CD14-positive monocyte (primary cell): ENCODE results near the gene DENND2C. TPM values are rescaled to one million over a fixed set of nuclear protein-coding genes. Genes with fewer than 3 reads are reported as not detected.

Experiments
- DNase-seq, 3 donors: peaks; one replicate each; pipeline ENCODE4 v3.0.0-alpha.2; 2011 to 2022
- H2AFZ ChIP-seq: 2 replicates; pipeline ENCODE4 v1.6.0; 2012; ENCODE audit warnings: mild to moderate bottlenecking, low read depth, low read length, inconsistent platforms; ENCODE audit not compliant: insufficient read depth, poor library complexity, severe bottlenecking
- H3K27ac ChIP-seq, 2 donors: 1 replicate in 1 of 2; 2 replicates in 1 of 2; pipeline ENCODE4 v1.5.1; 2012 to 2013; ENCODE audit warnings: low read length in 2 of 2, control low read depth in 1 of 2, inconsistent platforms in 1 of 2, low read depth in 1 of 2, mild to moderate bottlenecking in 1 of 2
- H3K27me3 ChIP-seq, 2 donors: one replicate each; pipeline versions ENCODE4 v1.6.0 to v1.6.1; 2011 to 2013; ENCODE audit warnings: low read length in 2 of 2; ENCODE audit not compliant: control insufficient read depth in 2 of 2, insufficient read depth in 2 of 2
- H3K36me3 ChIP-seq, 2 donors: replicated peaks in 1 of 2; 1 replicate in 1 of 2; 2 replicates in 1 of 2; pipeline versions ENCODE4 v1.5.1 to v1.6.1; 2012 to 2013; ENCODE audit warnings: low read length in 2 of 2, control low read depth in 1 of 2, inconsistent platforms in 1 of 2, mild to moderate bottlenecking in 1 of 2; ENCODE audit not compliant: insufficient read depth in 2 of 2, control insufficient read depth in 1 of 2
- H3K4me1 ChIP-seq, 2 donors: 1 replicate in 1 of 2; 2 replicates in 1 of 2; pipeline versions ENCODE4 v1.5.1 to v1.6.1; 2012 to 2013; ENCODE audit warnings: low read length in 2 of 2, control low read depth in 1 of 2, inconsistent platforms in 1 of 2, mild to moderate bottlenecking in 1 of 2, moderate library complexity in 1 of 2; ENCODE audit not compliant: insufficient read depth in 2 of 2, control insufficient read depth in 1 of 2
- H3K4me2 ChIP-seq: replicated peaks from 2 replicates; pipeline ENCODE3; 2012; ENCODE audit warnings: low read length, moderate library complexity, mild to moderate bottlenecking; ENCODE audit not compliant: poor library complexity, severe bottlenecking; ENCODE audit errors: extremely low read depth
- H3K4me3 ChIP-seq, 3 experiments: fragments of 200-600 bp in 1 of 3; sonication (generic) in 1 of 3; replicated peaks in 1 of 3; 1 replicate in 2 of 3; 2 replicates in 1 of 3; pipeline ENCODE4 v1.5.1; 2011 to 2013; ENCODE audit warnings: low read length in 3 of 3, mild to moderate bottlenecking in 3 of 3, control low read depth in 2 of 3, low read depth in 2 of 3, inconsistent platforms in 1 of 3, moderate library complexity in 1 of 3
- H3K79me2 ChIP-seq: 2 replicates; pipeline ENCODE4 v1.6.0; 2012; ENCODE audit warnings: mild to moderate bottlenecking, control low read depth, inconsistent platforms, low read length, moderate library complexity; ENCODE audit not compliant: insufficient read depth
- H3K9ac ChIP-seq: 2 replicates; pipeline ENCODE4 v1.6.0; 2017; ENCODE audit warnings: low read length, mild to moderate bottlenecking; ENCODE audit not compliant: insufficient read depth, poor library complexity, severe bottlenecking
- H3K9me3 ChIP-seq, 2 donors: replicated peaks in 1 of 2; 1 replicate in 1 of 2; 2 replicates in 1 of 2; pipeline versions ENCODE4 v1.5.1 to v1.6.1; 2012 to 2013; ENCODE audit warnings: low read length in 2 of 2, control low read depth in 1 of 2; ENCODE audit not compliant: control insufficient read depth in 1 of 2, insufficient read depth in 1 of 2
- H4K20me1 ChIP-seq: 2 replicates; pipeline ENCODE4 v1.6.0; 2012; ENCODE audit warnings: mild to moderate bottlenecking, low read length, control low read depth, moderate library complexity; ENCODE audit not compliant: insufficient read depth
- H3K27ac Mint-ChIP-seq, 7 donors: one replicate each; pipeline ENCODE4 v1.8.0; 2020; ENCODE audit warnings: mild to moderate bottlenecking in 7 of 7, mixed read lengths in 7 of 7, moderate library complexity in 6 of 7, inconsistent platforms in 2 of 7
- H3K27me3 Mint-ChIP-seq, 3 donors: one replicate each; pipeline ENCODE4 v1.8.0; 2021 to 2022; ENCODE audit warnings: low read depth in 3 of 3, mild to moderate bottlenecking in 3 of 3, mixed read lengths in 3 of 3, moderate library complexity in 3 of 3, inconsistent platforms in 1 of 3
- H3K36me3 Mint-ChIP-seq, 2 donors: one replicate each; pipeline ENCODE4 v1.8.0; 2020; ENCODE audit warnings: mixed read lengths in 2 of 2, inconsistent platforms in 1 of 2, mild to moderate bottlenecking in 1 of 2
- H3K4me1 Mint-ChIP-seq: one replicate; pipeline ENCODE4 v1.8.0; 2020; ENCODE audit warnings: mild to moderate bottlenecking, mixed read lengths
- H3K4me3 Mint-ChIP-seq, 2 donors: one replicate each; pipeline ENCODE4 v1.8.0; 2020; ENCODE audit warnings: mild to moderate bottlenecking in 2 of 2, mixed read lengths in 2 of 2, moderate library complexity in 1 of 2
- H3K9me3 Mint-ChIP-seq, 7 donors: one replicate each; pipeline ENCODE4 v1.8.0; 2020 to 2022; ENCODE audit warnings: mixed read lengths in 7 of 7, mild to moderate bottlenecking in 6 of 7, moderate library complexity in 6 of 7, inconsistent platforms in 2 of 7
- WGBS: methylation state at CpG from one replicate; pipeline ENCODE4 v1.1.5; 2013; ENCODE audit warnings: missing lambda C conversion rate; ENCODE audit not compliant: insufficient coverage; 5-methylcytosine and 5-hydroxymethylcytosine counted together
- intact Hi-C, 2 donors: fragments of 100-400 bp; cut with micrococcal nuclease; formaldehyde crosslinking; loops; one replicate each; pipeline versions ENCODE4 v1.15.0 to v1.15.1; 2023
- polyA plus RNA-seq, 3 donors: library from polyadenylated mRNA; depleted of rRNA in 1 of 3; unstranded in 2 of 3; stranded (reverse) in 1 of 3; fragments of 300-500 nt in 2 of 3; fragments of >200 nt in 1 of 3; fragmentation: Illumina TruSeq in 2 of 3; gene quantifications; 1 replicate in 2 of 3; 2 replicates in 1 of 3; pipeline ENCODE4 v1.2.3, GENCODE V29; 2012 to 2021
- TF ChIP-seq, protein P1 (sequence below): fragments of 200-600 bp; IDR thresholded peaks from one replicate; pipeline ENCODE4 v1.8.0; 2022; ENCODE audit warnings: antibody characterized with exemption, mild to moderate bottlenecking

Gene DENND2C
- polyA plus RNA-seq, 3 donors, result 0.03 to 0.07 (median 0.06) TPM

DNA sequence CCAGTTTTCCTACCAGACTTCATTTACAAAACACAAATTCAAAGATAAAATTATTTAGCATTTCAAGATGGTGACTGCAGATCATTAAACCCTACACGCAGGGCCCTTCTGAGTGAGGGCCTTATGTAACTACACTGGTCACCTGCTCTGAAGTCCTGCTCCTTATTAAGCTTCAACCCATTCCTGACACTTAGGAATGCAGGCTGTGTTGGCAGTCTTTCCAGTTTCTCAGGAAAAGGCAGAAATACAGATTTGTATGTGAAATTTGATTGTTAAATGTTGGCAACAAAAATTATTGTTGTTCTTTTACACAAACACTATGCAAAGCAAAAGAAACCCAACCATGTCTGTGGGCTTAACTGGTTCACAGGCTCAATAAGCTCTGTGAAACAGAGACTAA is 62.6 kb downstream of the DENND2C start:
- no peak overlapping the region for H2AFZ ChIP-seq
- no peak for DNase-seq
- H3K27me3 ChIP-seq, result peaks cover 0 to 4% of the 10 kb centered on the region in 2 donors
- peaks cover 0 to 2% (median 0%) of the 10 kb centered on the region in 7 donors for H3K9me3 Mint-ChIP-seq
- 100% methylated on average over 1 of the region's 1 CpG for WGBS
- H3K9me3 ChIP-seq, result no peaks in the 10 kb centered on the region
- H4K20me1 ChIP-seq, result no peaks in the 10 kb centered on the region
- H3K4me1 Mint-ChIP-seq, result no peaks in the 10 kb centered on the region
- H3K36me3 ChIP-seq, result no peaks in the 10 kb centered on the region
- H3K9ac ChIP-seq, result no peak overlapping the region
- H3K4me2 ChIP-seq, result no peak overlapping the region
- H3K36me3 Mint-ChIP-seq, result no peaks in the 10 kb centered on the region
- H3K4me3 Mint-ChIP-seq, result no peak overlapping the region
- intact Hi-C loops, result no loop called here
- peaks cover 2 to 9% (median 8%) of the 10 kb centered on the region in 3 donors for H3K27me3 Mint-ChIP-seq
- no peaks in the 10 kb centered on the region for H3K79me2 ChIP-seq
- TF ChIP-seq, protein P1, sequence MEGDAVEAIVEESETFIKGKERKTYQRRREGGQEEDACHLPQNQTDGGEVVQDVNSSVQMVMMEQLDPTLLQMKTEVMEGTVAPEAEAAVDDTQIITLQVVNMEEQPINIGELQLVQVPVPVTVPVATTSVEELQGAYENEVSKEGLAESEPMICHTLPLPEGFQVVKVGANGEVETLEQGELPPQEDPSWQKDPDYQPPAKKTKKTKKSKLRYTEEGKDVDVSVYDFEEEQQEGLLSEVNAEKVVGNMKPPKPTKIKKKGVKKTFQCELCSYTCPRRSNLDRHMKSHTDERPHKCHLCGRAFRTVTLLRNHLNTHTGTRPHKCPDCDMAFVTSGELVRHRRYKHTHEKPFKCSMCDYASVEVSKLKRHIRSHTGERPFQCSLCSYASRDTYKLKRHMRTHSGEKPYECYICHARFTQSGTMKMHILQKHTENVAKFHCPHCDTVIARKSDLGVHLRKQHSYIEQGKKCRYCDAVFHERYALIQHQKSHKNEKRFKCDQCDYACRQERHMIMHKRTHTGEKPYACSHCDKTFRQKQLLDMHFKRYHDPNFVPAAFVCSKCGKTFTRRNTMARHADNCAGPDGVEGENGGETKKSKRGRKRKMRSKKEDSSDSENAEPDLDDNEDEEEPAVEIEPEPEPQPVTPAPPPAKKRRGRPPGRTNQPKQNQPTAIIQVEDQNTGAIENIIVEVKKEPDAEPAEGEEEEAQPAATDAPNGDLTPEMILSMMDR, result no peak
- no peaks in the 10 kb centered on the region for H3K4me1 ChIP-seq
- H3K27ac Mint-ChIP-seq, result no peak overlapping the region
- H3K4me3 ChIP-seq, result no peak overlapping the region
- H3K27ac ChIP-seq, result no peak overlapping the region

DNA sequence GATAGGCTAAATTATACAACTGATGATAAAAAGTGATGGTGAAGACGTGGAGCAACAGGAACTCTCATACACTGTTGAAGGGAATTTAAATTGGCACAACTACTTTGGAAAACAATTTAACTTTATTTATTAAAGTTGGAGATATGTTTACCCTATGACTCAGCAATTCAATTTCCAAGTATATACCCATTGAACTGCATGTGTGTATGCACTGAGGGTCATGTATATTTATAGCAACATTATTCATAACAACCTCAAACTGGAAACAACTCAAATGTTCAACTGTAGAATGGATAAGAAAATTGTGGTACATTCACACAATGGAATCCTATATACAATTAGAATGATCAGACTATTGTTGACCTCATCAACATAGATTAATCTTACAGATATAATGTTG is 71.9 kb downstream of the DENND2C start:
- H3K4me2 ChIP-seq, result no peak overlapping the region
- Mint-ChIP-seq H3K36me3 (no peaks in the 10 kb centered on the region), H3K27ac (no peak overlapping the region)

More for the DNA sequence above, 71.9 kb downstream of the DENND2C start:
- DNase-seq, result no peak
- Histone ChIP-seq H3K27ac (no peak overlapping the region), H3K79me2 (no peaks in the 10 kb centered on the region), H2AFZ (no peak overlapping the region), H3K27me3 (peaks cover 2 to 12% of the 10 kb centered on the region in 2 donors), H3K4me1 (no peaks in the 10 kb centered on the region), H3K4me3 (no peak overlapping the region), H4K20me1 (no peaks in the 10 kb centered on the region), H3K9ac (no peak overlapping the region), H3K36me3 (no peaks in the 10 kb centered on the region), H3K9me3 (no peaks in the 10 kb centered on the region)
- Mint-ChIP-seq H3K4me1 (no peaks in the 10 kb centered on the region), H3K9me3 (peaks cover 0 to 3% (median 2%) of the 10 kb centered on the region in 7 donors), H3K4me3 (no peak overlapping the region), H3K27me3 (peaks cover 5 to 12% (median 11%) of the 10 kb centered on the region in 3 donors)
- WGBS, result no CpG with 5 or more reads among the region's 1 CpG
- intact Hi-C loops, result loop anchor here in 1 of 2 donors (10.0 kb wide), 1 partner anchor 47 kb away; no protein-coding TSS in a partner anchor
- TF ChIP-seq, protein P1, result no peak
